T follicular helper cell (primary cell): ENCODE results near the gene BARX2.

Experiments used
- DNase-seq: peaks from one replicate; pipeline ENCODE4 v3.0.0-alpha.2; 2020; ENCODE audit warnings: low read depth

Gene BARX2

GRCh38 chr11:129440028-129440713 lies 64.5 kb downstream of the BARX2 start:
- no peak for DNase-seq

GRCh38 chr11:129442171-129442570 lies 66.5 kb downstream of the BARX2 start:
- no peak for DNase-seq

GRCh38 chr11:129443276-129443675 lies 67.6 kb downstream of the BARX2 start:
- no peak for DNase-seq

GRCh38 chr11:129444274-129444673 lies 68.6 kb downstream of the BARX2 start:
- DNase-seq, result no peak

GRCh38 chr11:129445226-129445625 lies 69.6 kb downstream of the BARX2 start:
- DNase-seq, result no peak

DNA sequence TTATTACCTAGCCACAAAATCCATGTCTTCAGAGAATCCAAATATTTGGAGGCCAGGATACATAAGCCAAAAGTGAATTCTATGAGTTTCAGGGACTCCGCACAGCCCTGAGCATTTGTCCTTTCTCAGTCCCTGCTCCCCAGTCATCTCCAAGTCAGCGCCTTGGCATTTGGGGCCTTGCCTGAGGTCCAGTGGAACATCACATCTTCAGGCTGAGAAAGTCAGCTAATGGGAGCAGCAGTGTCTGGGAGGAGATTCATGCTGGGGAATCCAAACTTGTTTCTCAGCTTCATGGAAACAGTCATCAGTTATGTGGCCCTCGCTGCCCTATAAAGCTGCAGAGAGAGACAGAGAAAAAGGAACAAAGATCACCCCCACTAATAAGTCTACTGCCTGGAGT lies 70.9 kb downstream of the BARX2 start:
- DNase-seq, result no peak

DNA sequence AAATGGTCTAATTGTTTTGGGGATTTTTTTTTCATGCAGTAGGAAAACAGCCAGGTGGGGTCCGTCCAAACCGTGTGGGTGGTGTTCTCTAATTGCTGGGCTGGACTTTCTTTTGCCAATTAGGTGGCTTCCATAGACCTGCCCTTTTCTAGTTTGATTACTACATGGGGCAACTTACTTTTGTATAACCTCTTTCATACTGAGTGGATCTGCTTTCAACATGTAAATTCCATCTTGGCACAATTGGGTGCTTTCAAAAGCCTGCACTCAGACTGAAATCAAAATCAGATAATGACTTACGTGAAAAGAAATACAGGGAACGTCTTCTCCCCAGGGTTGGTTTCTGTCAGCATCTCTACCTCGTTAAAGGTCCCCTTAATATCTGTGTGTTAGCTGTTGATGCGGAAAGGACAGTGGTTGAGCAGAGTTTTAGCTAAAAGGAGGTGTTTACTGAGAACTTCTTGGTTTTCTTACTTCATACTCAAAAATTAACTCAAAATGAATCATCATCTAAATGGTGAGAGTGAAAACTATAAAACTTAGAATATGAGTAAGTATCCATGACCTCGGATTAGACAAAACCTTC lies 72.1 kb downstream of the BARX2 start:
- no peak for DNase-seq

DNA sequence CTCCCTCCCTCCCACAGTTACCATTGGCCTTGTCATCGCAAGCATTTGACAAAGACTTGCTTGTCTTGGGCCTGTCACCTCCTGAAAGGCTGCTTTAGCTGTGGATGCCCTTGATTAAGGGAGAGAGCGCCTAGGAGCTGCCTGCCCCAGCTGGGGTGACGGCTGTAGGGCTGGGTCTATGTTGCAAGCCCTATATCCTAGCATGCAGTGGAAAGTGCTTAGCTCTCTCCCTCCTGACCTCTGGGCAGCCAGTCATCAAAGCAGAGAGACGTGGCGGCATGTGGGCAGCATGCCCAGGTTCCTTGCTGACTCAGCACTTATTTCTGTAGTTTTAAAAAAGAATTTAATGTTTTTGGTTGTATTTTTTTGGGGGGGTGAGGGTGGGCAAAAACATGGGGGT lies 75.9 kb downstream of the BARX2 start:
- no peak for DNase-seq

DNA sequence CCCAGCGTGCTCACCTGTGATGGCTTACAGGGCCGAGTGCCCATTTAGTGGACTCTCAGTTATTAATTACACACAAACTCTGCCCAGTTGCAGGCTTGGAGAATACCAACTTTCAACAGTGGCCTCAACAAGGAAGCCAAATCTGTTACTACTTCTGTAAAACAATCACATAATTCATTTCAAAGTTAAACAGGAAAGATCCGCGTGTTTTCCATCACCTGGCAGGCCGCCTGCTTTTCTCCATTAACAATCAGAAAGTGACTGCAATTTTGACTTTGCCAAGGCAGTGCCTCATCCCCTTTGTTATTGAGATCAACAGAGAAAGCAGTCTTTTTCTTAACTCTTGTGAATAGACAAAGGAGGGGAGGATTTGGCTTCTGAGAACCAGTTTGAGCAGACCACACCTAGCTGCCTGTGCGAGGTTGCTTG lies 77.7 kb downstream of the BARX2 start:
- no peak for DNase-seq

DNA sequence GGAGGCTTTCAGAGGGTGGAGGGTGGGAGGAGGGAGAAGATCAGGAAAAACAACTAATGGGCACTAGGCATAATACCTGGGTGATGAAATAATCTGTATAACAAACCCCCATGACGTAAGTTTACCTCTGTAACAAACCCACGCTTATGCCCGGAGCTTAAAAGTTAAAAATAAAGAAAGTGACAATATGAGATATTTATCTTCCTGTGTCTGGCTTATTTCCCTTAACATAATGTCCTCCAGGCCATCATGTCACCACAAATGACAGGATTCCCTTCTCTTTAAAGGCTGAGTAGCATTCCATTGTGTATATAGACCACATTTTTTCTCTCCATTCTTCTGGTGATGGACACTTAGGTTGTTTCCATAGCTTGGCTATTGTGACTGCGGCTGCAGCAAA lies 79.5 kb downstream of the BARX2 start:
- DNase-seq, result no peak

DNA sequence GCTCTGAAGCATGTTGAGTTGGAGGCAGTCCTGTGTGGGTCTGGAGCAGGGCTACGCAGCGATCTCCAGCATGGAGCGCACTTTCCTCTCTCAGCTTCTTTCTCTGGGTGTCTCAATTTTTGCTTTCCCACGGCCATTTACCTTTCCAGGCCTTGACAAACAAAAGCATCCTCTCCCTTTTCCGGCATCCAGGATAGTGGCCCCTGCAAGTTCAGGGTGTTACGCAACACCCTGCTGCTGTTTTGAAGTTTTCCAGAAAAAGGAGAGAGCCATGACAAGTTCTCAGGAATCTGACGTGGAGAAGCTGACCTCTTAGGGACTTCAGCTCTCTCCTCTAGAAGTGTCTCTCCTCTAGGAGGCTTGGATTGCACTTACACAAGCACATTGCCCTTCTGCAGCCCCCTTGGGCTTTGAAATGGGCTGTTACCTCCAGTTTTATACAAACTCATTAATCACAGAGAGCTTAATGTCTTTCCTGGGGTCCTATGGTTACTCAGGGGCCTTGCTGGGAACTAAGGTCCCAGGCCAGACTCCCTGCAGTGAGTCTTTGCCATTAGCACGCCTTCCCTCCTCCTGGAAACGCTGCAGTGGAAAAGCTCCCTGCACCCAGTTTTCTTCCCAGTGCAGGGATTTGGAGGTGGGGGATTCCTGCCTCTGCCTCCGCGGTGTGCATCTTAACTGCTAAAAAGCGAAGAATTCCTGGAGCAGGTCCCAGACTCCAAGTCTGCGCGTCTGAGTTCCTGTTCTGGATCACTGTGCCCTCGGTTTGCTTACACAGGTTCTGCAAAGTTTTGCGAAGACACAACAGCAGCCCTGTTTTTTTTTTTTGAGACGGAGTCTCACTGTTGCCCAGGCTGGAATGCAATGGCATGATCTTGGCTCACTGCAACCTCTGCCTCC lies 80.4 kb downstream of the BARX2 start:
- no peak for DNase-seq

DNA sequence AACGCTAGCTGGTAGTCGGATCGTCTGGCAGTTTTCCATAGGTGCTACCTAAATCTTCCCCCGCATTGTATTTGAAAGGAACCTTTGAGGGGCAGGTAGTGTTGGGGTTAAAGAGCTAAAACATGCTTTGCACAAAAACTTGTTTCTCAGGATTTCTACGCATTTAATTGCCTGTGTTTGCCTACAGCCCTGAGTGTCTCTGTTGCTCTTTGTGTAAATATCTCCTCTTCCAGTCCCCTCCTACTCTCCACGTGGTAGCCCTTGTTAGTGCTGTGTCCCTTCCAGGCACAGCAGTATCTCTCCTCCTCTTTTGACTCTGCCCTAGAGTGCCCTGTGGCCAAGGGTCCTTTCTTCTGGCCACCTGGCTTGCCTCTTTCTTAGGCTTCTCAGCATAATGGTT lies 81.7 kb downstream of the BARX2 start:
- no peak for DNase-seq

DNA sequence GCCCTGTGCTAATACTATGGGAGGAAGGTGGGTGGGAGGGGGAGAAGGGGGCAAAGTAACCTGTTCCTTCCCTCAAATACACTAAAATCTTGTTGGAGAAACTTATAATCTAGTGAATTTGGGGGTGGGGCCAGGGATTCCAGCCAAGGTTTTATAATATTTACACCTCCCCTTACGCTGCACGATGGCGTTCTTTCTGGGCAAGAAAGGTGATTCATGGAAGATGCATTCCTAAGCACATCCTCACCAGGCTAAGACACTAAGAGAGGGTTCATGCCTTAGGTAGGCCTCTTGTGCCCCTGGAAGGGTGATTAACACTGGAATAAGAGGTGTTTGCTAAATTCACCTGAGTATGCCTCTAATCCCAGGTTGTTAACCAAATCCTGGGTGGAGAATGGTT lies 82.6 kb downstream of the BARX2 start:
- no peak for DNase-seq

DNA sequence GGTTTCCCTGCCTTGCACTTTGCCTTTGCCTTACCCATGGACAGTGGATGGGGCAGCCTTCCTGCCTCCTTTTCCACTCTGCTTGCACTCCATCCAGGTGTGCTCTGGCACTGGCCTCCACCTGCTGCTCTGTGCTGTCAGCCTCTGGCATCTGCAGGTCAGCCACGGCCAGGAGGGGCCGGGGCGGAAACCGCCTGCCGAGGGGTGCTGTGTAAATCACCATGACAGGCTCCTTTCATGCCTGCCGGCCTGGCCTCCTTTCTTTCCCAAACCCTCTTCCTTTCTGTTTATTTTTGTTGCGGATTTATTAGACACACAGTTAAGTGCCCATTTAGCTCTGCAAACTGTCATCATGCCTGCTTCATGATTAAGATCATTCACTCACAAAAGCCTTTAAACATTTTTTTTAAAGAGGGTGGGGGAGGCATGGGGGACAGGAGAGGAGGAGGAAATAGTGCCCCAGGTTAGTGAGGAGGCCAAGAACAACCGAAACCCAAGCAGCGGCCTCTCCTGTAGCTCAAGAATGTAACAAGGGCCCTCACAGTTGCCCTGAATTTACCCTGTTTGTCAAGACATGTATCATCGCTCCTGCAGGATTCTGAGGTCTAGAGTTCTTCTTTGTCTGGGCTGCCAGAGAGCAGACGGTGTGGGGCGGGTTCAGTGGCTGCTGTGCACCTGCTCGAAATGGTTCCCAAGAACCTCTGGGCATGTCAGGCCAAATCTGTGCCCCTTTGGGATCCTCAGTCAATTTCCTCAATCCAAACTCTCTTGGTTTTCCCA lies 83.3 kb downstream of the BARX2 start:
- no peak for DNase-seq

DNA sequence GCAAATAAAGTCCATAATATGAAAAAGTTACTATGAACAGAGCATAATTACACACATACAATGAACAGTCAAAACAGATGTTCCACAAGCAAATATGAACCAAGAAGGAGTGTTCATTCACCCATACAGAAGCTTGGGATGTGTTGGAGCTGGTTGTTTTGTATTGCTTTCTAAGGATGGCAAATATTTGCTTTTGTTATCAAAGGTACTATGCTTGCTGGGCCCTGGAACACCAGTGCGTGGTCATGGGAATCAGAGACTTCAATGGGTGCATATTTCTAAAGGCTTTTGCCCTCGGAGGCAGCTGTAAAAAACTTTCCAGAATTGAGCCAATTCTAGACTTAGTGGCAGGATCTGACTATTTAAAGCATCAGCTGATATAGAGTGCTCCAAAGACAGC lies 85.1 kb downstream of the BARX2 start:
- DNase-seq, result no peak

- DNase-seq, result no peak
These were observed 108.4 kb downstream of the BARX2 start for GRCh38 chr11:129484068-129484467.

DNA sequence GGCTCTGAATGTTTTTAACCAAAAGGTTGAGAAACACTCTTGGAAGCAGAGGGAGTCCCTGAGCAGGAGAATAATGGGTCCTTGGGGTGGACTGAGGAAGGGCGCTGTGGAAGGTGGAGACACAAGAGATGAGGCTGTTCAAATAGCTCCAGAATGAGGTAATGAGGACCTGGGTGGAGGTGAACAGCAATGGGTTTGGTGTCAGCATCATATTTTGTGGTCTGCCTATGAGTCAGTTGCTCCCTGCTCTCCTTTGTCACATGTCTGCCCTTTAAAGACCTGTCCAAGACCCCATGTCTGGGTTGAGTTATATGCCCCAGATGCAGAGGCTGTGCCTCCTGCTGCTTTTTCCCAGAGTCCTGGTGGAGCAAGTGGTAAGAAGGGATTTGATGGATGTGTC lies 113.6 kb downstream of the BARX2 start:
- DNase-seq, result no peak

DNA sequence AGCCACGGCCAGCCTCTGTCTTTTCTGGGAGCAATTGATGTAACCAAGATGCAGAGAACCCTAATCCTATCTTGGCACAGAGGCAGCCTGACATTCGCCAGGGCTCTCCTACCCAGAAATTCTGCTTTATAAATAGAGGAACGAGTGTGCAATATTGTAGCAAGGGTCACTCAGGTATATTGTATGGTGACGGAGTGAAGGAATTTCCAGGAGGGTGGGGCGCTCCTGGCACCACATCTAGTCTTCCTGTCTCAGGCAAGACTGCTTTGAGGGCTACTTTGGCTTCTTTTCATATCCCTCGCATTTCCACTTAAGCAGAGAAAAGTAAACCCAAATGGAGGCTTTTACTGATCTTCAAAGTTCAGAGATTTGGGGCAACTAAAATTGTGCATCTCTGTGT lies 114.4 kb downstream of the BARX2 start:
- no peak for DNase-seq

- DNase-seq, result no peak
These were observed 118.1 kb downstream of the BARX2 start for GRCh38 chr11:129493746-129494145.
